ENCODE data around the gene SYNPO2.

Gene SYNPO2

GRCh38 chr4:118987959-118988634 is 99.4 kb downstream of the SYNPO2 start:
- in situ Hi-C loops (cut with HindIII; ENCODE audit: low sequenced_read_pairs) = loop anchor here (10.0 kb wide), 1 partner anchor 307 kb away; no protein-coding TSS in a partner anchor
- no peak overlapping the region for H3K4me3 ChIP-seq (ENCODE audit: low read depth, low read length)
- TF ChIP-seq, protein P1, sequence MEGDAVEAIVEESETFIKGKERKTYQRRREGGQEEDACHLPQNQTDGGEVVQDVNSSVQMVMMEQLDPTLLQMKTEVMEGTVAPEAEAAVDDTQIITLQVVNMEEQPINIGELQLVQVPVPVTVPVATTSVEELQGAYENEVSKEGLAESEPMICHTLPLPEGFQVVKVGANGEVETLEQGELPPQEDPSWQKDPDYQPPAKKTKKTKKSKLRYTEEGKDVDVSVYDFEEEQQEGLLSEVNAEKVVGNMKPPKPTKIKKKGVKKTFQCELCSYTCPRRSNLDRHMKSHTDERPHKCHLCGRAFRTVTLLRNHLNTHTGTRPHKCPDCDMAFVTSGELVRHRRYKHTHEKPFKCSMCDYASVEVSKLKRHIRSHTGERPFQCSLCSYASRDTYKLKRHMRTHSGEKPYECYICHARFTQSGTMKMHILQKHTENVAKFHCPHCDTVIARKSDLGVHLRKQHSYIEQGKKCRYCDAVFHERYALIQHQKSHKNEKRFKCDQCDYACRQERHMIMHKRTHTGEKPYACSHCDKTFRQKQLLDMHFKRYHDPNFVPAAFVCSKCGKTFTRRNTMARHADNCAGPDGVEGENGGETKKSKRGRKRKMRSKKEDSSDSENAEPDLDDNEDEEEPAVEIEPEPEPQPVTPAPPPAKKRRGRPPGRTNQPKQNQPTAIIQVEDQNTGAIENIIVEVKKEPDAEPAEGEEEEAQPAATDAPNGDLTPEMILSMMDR (IDR thresholded peaks at IDR 0.05; ENCODE audit: low read depth, low read length, missing control alignments) = no peak
- DNase-seq (ENCODE audit: low read depth) = no peak

DNA sequence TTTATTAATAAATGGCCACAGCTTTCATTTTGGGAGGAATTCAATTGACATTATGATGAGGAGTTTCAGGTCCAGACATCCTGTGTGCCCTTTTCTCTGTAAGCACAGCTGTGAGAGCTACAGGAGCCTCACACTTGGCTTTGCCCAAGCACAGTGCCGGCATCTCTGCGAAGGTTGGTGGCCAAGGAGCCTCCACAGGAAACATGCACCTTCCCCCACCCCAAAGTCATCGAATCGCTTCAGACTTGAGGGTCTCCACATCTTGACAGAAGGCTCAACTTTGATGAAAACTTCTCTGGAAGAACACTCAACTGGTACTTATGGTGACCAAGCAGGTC is 100.0 kb downstream of the SYNPO2 start:
- TF ChIP-seq, protein P1 (IDR thresholded peaks at IDR 0.05; ENCODE audit: low read depth, low read length, missing control alignments) = no peak
- DNase-seq (ENCODE audit: low read depth) = no peak
- in situ Hi-C loops (cut with HindIII; ENCODE audit: low sequenced_read_pairs) = loop anchor here (10.0 kb wide), 1 partner anchor 306 kb away; no protein-coding TSS in a partner anchor
- no peak overlapping the region for H3K4me3 ChIP-seq (ENCODE audit: low read depth, low read length)

DNA sequence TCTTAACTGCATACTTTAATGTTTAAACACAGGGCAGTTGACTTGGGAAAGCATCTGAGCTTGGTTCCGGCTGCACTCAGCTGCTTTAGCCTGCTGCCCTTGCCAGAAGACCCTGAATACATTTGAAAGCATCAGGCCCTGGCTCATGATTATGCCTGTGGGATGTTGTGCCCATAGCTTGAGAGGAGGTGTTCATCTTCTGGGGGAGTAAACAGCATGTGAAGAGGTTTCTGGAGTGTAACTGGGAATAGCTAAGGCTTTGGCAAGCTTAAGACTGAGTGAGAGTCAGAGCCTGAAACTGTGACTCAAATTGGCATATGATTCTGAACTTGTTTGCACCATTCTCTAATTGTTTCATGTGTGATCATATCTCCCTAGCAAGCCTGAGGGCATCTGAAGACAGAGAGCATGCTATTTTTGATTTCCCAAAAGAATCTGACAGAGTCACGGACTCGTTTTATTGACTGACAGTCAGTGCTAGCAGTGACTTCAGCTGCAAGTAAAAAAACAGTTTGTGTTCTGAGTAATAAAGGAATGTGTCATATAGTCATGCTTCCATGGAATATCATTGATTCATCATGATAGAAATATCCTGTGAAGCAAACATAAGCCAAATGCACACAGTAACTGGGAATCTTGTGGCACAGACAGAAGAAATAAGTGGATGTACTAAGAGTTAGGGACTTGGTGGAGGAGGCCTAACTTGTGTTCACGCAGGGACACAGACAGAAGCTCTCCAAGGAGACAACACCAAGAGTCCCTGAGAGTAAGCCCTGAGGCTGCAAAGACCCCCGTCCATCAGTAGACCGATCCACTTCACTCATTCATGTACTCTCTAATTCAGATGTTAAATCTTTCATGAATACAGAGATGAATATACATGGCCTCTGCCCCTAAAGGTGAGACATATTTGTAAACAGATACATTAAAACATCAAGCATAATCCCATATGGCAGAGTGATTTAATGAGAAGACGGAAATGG is 100.7 kb downstream of the SYNPO2 start:
- no peak for DNase-seq (ENCODE audit: low read depth)
- in situ Hi-C loops (cut with HindIII; ENCODE audit: low sequenced_read_pairs) = loop anchor here (10.0 kb wide), 1 partner anchor 305 kb away; no protein-coding TSS in a partner anchor
- TF ChIP-seq, protein P1 (IDR thresholded peaks at IDR 0.05; ENCODE audit: low read depth, low read length, missing control alignments) = no peak
- H3K4me3 ChIP-seq (ENCODE audit: low read depth, low read length) = no peak overlapping the region

DNA sequence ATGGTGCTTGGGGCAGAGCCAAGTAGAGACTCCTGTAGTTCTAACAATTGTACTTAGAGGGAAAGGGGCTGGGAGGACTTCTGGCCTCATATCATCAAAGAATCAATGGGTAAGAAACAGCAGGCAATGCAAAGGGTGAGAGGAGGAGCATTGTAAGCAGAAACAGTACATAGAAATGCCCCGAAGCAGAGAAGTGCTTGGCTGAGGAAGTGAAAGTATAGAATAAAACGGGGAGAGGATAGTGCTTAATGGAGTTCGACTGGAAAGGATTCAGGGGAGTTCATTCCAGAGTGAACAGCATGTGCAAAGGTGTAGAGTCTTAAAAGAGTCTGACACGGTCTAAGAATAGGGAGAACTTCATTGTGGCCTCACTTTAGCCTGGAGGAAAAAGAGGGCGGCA is 103.0 kb downstream of the SYNPO2 start:
- in situ Hi-C loops (cut with HindIII; ENCODE audit: low sequenced_read_pairs) = no loop called here
- TF ChIP-seq, protein P1 (IDR thresholded peaks at IDR 0.05; ENCODE audit: low read depth, low read length, missing control alignments) = no peak
- no peak overlapping the region for H3K4me3 ChIP-seq (ENCODE audit: low read depth, low read length)
- DNase-seq (ENCODE audit: low read depth) = no peak

GRCh38 chr4:118992149-118992548 is 103.5 kb downstream of the SYNPO2 start:
- no peak for DNase-seq (ENCODE audit: low read depth)
- in situ Hi-C loops (cut with HindIII; ENCODE audit: low sequenced_read_pairs) = no loop called here
- H3K4me3 ChIP-seq (ENCODE audit: low read depth, low read length) = no peak overlapping the region
- TF ChIP-seq, protein P1 (IDR thresholded peaks at IDR 0.05; ENCODE audit: low read depth, low read length, missing control alignments) = no peak

GRCh38 chr4:118993333-118993732 is 104.7 kb downstream of the SYNPO2 start:
- in situ Hi-C loops (cut with HindIII; ENCODE audit: low sequenced_read_pairs) = no loop called here

More at GRCh38 chr4:118993333-118993732, 104.7 kb downstream of the SYNPO2 start:
- TF ChIP-seq, protein P1 (IDR thresholded peaks at IDR 0.05; ENCODE audit: low read depth, low read length, missing control alignments) = no peak
- no peak overlapping the region for H3K4me3 ChIP-seq (ENCODE audit: low read depth, low read length)
- no peak for DNase-seq (ENCODE audit: low read depth)
